ENCODE results near the gene MRGPRG. TPM values are rescaled to one million over a fixed set of nuclear protein-coding genes. Genes with fewer than 3 reads are reported as not detected.

The MRGPRG gene
- total RNA-seq, 2 experiments from 2014 or later = not detected

DNA sequence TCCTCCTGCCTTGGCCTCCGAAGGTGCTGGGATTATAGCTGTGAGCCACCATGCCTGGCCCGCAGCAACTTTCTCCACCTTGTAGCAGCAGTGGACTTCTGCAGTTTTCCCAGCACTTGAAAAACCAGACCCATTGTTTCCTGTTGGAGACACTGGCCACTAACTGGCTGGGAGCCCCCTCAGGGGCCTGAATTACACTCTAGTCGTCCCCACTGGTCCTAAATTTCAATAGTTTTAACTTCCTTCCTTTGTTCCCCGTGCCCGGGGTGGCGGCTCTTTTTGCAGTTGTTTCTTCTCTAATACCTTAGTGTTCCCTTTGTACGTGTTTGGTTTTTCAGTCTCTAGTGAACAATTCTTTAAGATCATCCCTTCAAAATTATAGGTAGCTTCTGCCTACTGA lies 16.2 kb upstream of the MRGPRG start:
- Mint-ChIP-seq H3K27me3 (no peaks in the 10 kb centered on the region), H3K4me1 (ENCODE audit: low read depth) (no peaks in the 10 kb centered on the region), H3K27ac (no peak overlapping the region), H3K36me3 (ENCODE audit: low read depth) (no peaks in the 10 kb centered on the region), H3K9me3 (no peaks in the 10 kb centered on the region), H3K4me3 (no peak overlapping the region)
- CTCF ChIA-PET = no interaction called here
- H3K27me3 ChIP-seq (ENCODE audit: control insufficient read depth in 1 of 2, insufficient read depth in 2 of 2, low read length in 2 of 2) = peaks cover 0 to 2% of the 10 kb centered on the region in 2 experiments
- H3K36me3 ChIP-seq (ENCODE audit: insufficient read depth, low read length) = no peaks in the 10 kb centered on the region
- DNase-seq (no peak), ATAC-seq (ENCODE audit: poor library complexity) (no peak)
- intact Hi-C loops (cut with DNase I, micrococcal nuclease) = loop anchor here in 1 of 2 experiments (10.0 kb wide), 1 partner anchor 980 kb away; no protein-coding TSS in a partner anchor
- no peak overlapping the region for H3K27ac ChIP-seq (ENCODE audit: low read depth in 1 of 2, low read length in 2 of 2)
- TF ChIP-seq, protein P1, sequence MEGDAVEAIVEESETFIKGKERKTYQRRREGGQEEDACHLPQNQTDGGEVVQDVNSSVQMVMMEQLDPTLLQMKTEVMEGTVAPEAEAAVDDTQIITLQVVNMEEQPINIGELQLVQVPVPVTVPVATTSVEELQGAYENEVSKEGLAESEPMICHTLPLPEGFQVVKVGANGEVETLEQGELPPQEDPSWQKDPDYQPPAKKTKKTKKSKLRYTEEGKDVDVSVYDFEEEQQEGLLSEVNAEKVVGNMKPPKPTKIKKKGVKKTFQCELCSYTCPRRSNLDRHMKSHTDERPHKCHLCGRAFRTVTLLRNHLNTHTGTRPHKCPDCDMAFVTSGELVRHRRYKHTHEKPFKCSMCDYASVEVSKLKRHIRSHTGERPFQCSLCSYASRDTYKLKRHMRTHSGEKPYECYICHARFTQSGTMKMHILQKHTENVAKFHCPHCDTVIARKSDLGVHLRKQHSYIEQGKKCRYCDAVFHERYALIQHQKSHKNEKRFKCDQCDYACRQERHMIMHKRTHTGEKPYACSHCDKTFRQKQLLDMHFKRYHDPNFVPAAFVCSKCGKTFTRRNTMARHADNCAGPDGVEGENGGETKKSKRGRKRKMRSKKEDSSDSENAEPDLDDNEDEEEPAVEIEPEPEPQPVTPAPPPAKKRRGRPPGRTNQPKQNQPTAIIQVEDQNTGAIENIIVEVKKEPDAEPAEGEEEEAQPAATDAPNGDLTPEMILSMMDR (IDR thresholded peaks at IDR 0.05) = no peak
- H3K4me3 ChIP-seq (ENCODE audit: low read length) = no peak overlapping the region
- POLR2A ChIA-PET = no interaction called here
- no peaks in the 10 kb centered on the region for H3K9me3 ChIP-seq (ENCODE audit: control insufficient read depth in 1 of 2, insufficient read depth in 1 of 2, low read length in 2 of 2)
- H3K4me1 ChIP-seq (ENCODE audit: insufficient read depth, low read length) = no peaks in the 10 kb centered on the region

DNA sequence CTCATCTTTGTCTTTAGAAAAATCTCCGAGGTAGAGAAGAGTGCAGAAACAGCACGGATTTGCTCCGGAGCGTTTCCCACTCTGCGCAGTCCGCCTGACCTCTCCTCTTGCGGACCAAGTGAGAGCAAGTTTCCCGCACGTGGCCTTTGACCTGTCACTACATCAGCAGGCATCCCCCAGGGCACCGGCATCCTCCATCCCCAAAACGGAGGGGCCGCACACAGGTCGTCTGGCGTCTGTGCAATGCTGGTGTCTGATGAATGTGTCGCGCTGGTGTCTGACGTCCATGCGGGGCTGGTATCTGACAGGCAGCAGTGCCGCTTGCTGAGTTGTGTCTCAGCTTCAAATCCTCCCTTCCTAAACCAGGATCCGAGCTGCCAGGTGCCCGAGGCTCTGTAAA lies 14.3 kb upstream of the MRGPRG start:
- CTCF ChIA-PET = no interaction called here
- H3K9me3 ChIP-seq (ENCODE audit: control insufficient read depth in 1 of 2, insufficient read depth in 1 of 2, low read length in 2 of 2) = peaks cover 0 to 4% of the 10 kb centered on the region in 2 experiments
- POLR2A ChIA-PET = no interaction called here
- Mint-ChIP-seq H3K4me3 (no peak overlapping the region), H3K9me3 (no peaks in the 10 kb centered on the region), H3K27me3 (no peaks in the 10 kb centered on the region), H3K4me1 (ENCODE audit: low read depth) (no peaks in the 10 kb centered on the region), H3K36me3 (ENCODE audit: low read depth) (no peaks in the 10 kb centered on the region), H3K27ac (no peak overlapping the region)
- no peaks in the 10 kb centered on the region for H3K27me3 ChIP-seq (ENCODE audit: control insufficient read depth in 1 of 2, insufficient read depth in 2 of 2, low read length in 2 of 2)
- DNase-seq (no peak), ATAC-seq (ENCODE audit: poor library complexity) (no peak)
- H3K4me1 ChIP-seq (ENCODE audit: insufficient read depth, low read length) = no peaks in the 10 kb centered on the region
- intact Hi-C loops (cut with DNase I, micrococcal nuclease) = loop anchor here in 1 of 2 experiments (10.0 kb wide), 1 partner anchor 978 kb away; no protein-coding TSS in a partner anchor
- H3K36me3 ChIP-seq (ENCODE audit: insufficient read depth, low read length) = no peaks in the 10 kb centered on the region
- TF ChIP-seq, protein P1 (IDR thresholded peaks at IDR 0.05) = no peak
- H3K27ac ChIP-seq (ENCODE audit: low read depth in 1 of 2, low read length in 2 of 2) = no peak overlapping the region
- no peak overlapping the region for H3K4me3 ChIP-seq (ENCODE audit: low read length)

DNA sequence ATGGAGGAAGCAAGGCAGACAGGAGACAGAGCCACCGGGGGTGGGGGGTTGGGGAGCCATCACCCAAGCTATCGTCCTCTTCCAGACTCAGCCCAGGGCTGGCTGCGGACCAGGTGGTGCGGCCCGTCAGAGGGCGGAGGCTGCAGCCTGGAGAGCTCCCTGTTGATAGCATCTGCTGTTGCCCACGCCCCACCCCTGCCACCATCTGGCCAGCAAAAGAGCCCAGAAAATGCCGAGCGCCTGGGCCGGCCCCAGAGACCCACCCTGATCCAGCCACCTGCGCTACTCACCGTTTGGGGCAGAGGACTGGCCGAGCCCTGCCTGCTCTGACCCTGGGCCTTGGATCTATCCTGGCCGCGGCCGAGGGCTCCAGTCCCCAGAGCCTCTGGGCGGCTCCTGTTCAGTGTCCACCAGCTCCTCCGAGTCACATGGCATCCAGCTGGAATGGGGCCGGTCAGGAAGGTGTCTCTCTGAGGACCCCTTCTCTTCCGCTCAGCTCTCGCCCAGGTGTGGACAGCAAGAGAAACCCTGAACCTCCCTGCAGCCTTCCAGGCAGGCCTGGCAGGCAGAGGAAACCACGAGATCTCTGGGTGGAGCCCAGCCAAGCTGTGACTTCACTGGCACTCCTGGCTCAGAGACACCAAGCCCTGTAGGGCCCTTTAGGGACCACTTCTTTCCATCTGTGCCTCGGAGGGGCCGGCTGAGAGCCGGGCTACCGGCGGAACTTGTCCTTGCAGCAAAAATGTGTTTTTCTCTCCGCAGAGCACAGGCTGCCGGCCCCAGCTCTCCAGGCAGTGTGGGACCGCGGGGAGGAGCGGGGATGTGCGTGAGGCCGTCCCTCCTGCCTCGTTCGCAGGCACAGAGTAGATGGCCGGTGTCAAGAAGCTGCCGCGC lies 13.5 kb upstream of the MRGPRG start, which contains the start of gene MRGPRE:
TSS of gene MRGPRE (minus strand) at position 567 of the 894 bp plus-strand sequence. CDS start 3,618 bp downstream, outside the sequence.
- no peaks in the 10 kb centered on the region for H3K4me1 ChIP-seq (ENCODE audit: insufficient read depth, low read length)
- no peaks in the 10 kb centered on the region for H3K27me3 ChIP-seq (ENCODE audit: control insufficient read depth in 1 of 2, insufficient read depth in 2 of 2, low read length in 2 of 2)
- POLR2A ChIA-PET = no interaction called here
- no peak within 1 kb of the TSS for H3K27ac Mint-ChIP-seq
- H3K27me3 Mint-ChIP-seq = no peaks in the 10 kb centered on the region
- H3K9me3 ChIP-seq (ENCODE audit: control insufficient read depth in 1 of 2, insufficient read depth in 1 of 2, low read length in 2 of 2) = peaks cover 0 to 10% of the 10 kb centered on the region in 2 experiments
- intact Hi-C loops (cut with DNase I, micrococcal nuclease) = loop anchor here in 1 of 2 experiments (10.0 kb wide), 1 partner anchor 977 kb away; no protein-coding TSS in a partner anchor
- H3K4me1 Mint-ChIP-seq (ENCODE audit: low read depth) = no peaks in the 10 kb centered on the region
- no peak within 1 kb of the TSS for H3K4me3 Mint-ChIP-seq
- CTCF ChIA-PET = no interaction called here
- no peaks in the 10 kb centered on the region for H3K36me3 Mint-ChIP-seq (ENCODE audit: low read depth)
- no peak within 1 kb of the TSS for H3K27ac ChIP-seq (ENCODE audit: low read depth in 1 of 2, low read length in 2 of 2)
- no peaks in the 10 kb centered on the region for H3K36me3 ChIP-seq (ENCODE audit: insufficient read depth, low read length)
- ATAC-seq (ENCODE audit: poor library complexity) (no peak), DNase-seq (no peak)
- no peak within 1 kb of the TSS for H3K4me3 ChIP-seq (ENCODE audit: low read length)
- TF ChIP-seq, protein P1 (IDR thresholded peaks at IDR 0.05) = no peak
- H3K9me3 Mint-ChIP-seq = no peaks in the 10 kb centered on the region

All from CD4-positive, alpha-beta T cell (primary cell).